IPS-20b (cell line): ENCODE measurements around the gene PABPC1L2A.

Source experiments
- H3K27ac ChIP-seq: one replicate; pipeline ENCODE4 v1.5.1; 2013; ENCODE audit warnings: low read length
- H3K27me3 ChIP-seq: 2 replicates; pipeline ENCODE4 v1.6.1; 2013; ENCODE audit warnings: mild to moderate bottlenecking, low read length, inconsistent platforms; ENCODE audit not compliant: insufficient read depth
- H3K36me3 ChIP-seq: 2 replicates; pipeline ENCODE4 v1.6.1; 2013; ENCODE audit warnings: low read depth, mild to moderate bottlenecking, inconsistent platforms, low read length, moderate library complexity; ENCODE audit not compliant: insufficient read depth
- H3K4me1 ChIP-seq: 2 replicates; pipeline ENCODE4 v1.6.1; 2013; ENCODE audit warnings: mild to moderate bottlenecking, control low read depth, inconsistent platforms, low read length, moderate library complexity; ENCODE audit not compliant: insufficient read depth
- H3K4me3 ChIP-seq: 2 replicates; pipeline ENCODE4 v1.5.1; 2013; ENCODE audit warnings: mild to moderate bottlenecking, low read length, inconsistent platforms
- H3K9ac ChIP-seq: 2 replicates; pipeline ENCODE4 v1.6.1; 2013; ENCODE audit warnings: low read depth, mild to moderate bottlenecking, inconsistent platforms, low read length, moderate library complexity
- H3K9me3 ChIP-seq: 2 replicates; pipeline ENCODE4 v1.6.1; 2013; ENCODE audit warnings: mild to moderate bottlenecking, low read depth, low read length, inconsistent platforms; ENCODE audit not compliant: insufficient read depth

Gene PABPC1L2A

DNA sequence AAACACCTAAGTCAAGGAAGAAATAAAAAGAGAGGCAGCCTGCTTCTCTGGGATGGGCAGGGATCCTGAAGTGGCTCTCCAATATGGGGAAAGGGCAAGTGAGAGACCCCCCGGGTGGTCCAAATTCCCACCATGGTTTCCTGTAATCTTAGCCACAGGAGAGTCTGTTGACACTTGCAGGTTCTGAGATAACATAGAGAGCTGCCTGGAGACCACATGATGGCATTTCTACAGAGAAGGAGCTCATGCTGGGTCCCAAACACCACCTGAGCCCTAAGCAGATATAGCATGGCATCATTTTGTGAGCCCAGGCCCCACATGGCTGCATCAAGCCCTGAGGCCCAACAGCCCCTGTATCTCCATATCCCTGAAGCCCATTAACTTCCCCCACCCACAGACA is 50.4 kb downstream of the PABPC1L2A start:
- H3K9ac ChIP-seq: no peak overlapping the region
- H3K27ac ChIP-seq: no peak overlapping the region
- no peaks in the 10 kb centered on the region; the same call in 1 of the 2 replicates for H3K9me3 ChIP-seq
- no peaks in the 10 kb centered on the region for H3K27me3 ChIP-seq
- no peak overlapping the region for H3K4me3 ChIP-seq
- H3K36me3 ChIP-seq: no peaks in the 10 kb centered on the region
- H3K4me1 ChIP-seq: no peaks in the 10 kb centered on the region
